ENCODE measurements around the gene NT5C2.
"Not testable (repeated sequence)": the region's sequence is repeated elsewhere in the genome, so short reads cannot be mapped to it uniquely, and the experiment has no call there.

NT5C2 gene

GRCh38 chr10:103072276-103072675 lies 120.8 kb downstream of the NT5C2 start:
- TF ChIP-seq SPI1 (IDR thresholded peaks at IDR 0.05; ENCODE audit: low read depth, low read length) (no peak), TAF1 (IDR thresholded peaks at IDR 0.05; ENCODE audit: low read depth, low read length) (no peak), PAX5 (IDR thresholded peaks at IDR 0.05; ENCODE audit: insufficient read depth, low read length, severe bottlenecking) (no peak), POU2F2 (IDR thresholded peaks at IDR 0.05; ENCODE audit: low read depth, low read length) (no peak), POLR2AphosphoS5 (IDR thresholded peaks at IDR 0.05; ENCODE audit: low read depth, low read length) (no peak), POLR2A (IDR thresholded peaks at IDR 0.05; ENCODE audit: low read depth, low read length) (no peak)
- no peak for FAIRE-seq
- no peak for DNase-seq (ENCODE audit: insufficient read length, low spot score)

GRCh38 chr10:103069453-103070331 lies 123.4 kb downstream of the NT5C2 start:
- DNase-seq (ENCODE audit: insufficient read length, low spot score) (no peak), FAIRE-seq (peak; percentile 96)
- TF ChIP-seq POLR2A (IDR thresholded peaks at IDR 0.05; ENCODE audit: low read depth, low read length) (no peak), POLR2AphosphoS5 (IDR thresholded peaks at IDR 0.05; ENCODE audit: low read depth, low read length) (no peak), SPI1 (IDR thresholded peaks at IDR 0.05; ENCODE audit: low read depth, low read length) (no peak), TAF1 (IDR thresholded peaks at IDR 0.05; ENCODE audit: low read depth, low read length) (no peak), POU2F2 (IDR thresholded peaks at IDR 0.05; ENCODE audit: low read depth, low read length) (no peak), PAX5 (IDR thresholded peaks at IDR 0.05; ENCODE audit: insufficient read depth, low read length, severe bottlenecking) (no peak)

GRCh38 chr10:103067956-103068355 lies 125.1 kb downstream of the NT5C2 start:
- DNase-seq (ENCODE audit: insufficient read length, low spot score) (no peak), FAIRE-seq (no peak)
- TF ChIP-seq POLR2A (IDR thresholded peaks at IDR 0.05; ENCODE audit: low read depth, low read length) (no peak), POU2F2 (IDR thresholded peaks at IDR 0.05; ENCODE audit: low read depth, low read length) (no peak), PAX5 (IDR thresholded peaks at IDR 0.05; ENCODE audit: insufficient read depth, low read length, severe bottlenecking) (no peak), TAF1 (IDR thresholded peaks at IDR 0.05; ENCODE audit: low read depth, low read length) (no peak), SPI1 (IDR thresholded peaks at IDR 0.05; ENCODE audit: low read depth, low read length) (no peak), POLR2AphosphoS5 (IDR thresholded peaks at IDR 0.05; ENCODE audit: low read depth, low read length) (no peak)

GRCh38 chr10:103067484-103067883 lies 125.6 kb downstream of the NT5C2 start:
- FAIRE-seq (peak; percentile 61), DNase-seq (ENCODE audit: insufficient read length, low spot score) (no peak)
- TF ChIP-seq POU2F2 (IDR thresholded peaks at IDR 0.05; ENCODE audit: low read depth, low read length) (no peak), SPI1 (IDR thresholded peaks at IDR 0.05; ENCODE audit: low read depth, low read length) (peak; percentile 74), TAF1 (IDR thresholded peaks at IDR 0.05; ENCODE audit: low read depth, low read length) (no peak), PAX5 (IDR thresholded peaks at IDR 0.05; ENCODE audit: insufficient read depth, low read length, severe bottlenecking) (no peak), POLR2A (IDR thresholded peaks at IDR 0.05; ENCODE audit: low read depth, low read length) (no peak), POLR2AphosphoS5 (IDR thresholded peaks at IDR 0.05; ENCODE audit: low read depth, low read length) (no peak)

GRCh38 chr10:103067099-103067477 lies 126.0 kb downstream of the NT5C2 start:
- not testable (repeated sequence) for DNase-seq (ENCODE audit: insufficient read length, low spot score); FAIRE-seq

GRCh38 chr10:103066141-103067098 lies 126.7 kb downstream of the NT5C2 start:
- no peak for FAIRE-seq

GRCh38 chr10:103064956-103065355 lies 128.1 kb downstream of the NT5C2 start:
- no peak for FAIRE-seq
- TF ChIP-seq POU2F2 (IDR thresholded peaks at IDR 0.05; ENCODE audit: low read depth, low read length) (no peak), SPI1 (IDR thresholded peaks at IDR 0.05; ENCODE audit: low read depth, low read length) (no peak), POLR2A (IDR thresholded peaks at IDR 0.05; ENCODE audit: low read depth, low read length) (no peak), POLR2AphosphoS5 (IDR thresholded peaks at IDR 0.05; ENCODE audit: low read depth, low read length) (no peak)
- DNase-seq (ENCODE audit: insufficient read length, low spot score), result no peak

More at GRCh38 chr10:103066141-103067098, 126.7 kb downstream of the NT5C2 start:
- no peak for TF ChIP-seq TAF1 (IDR thresholded peaks at IDR 0.05; ENCODE audit: low read depth, low read length)
- no peak for TF ChIP-seq POU2F2 (IDR thresholded peaks at IDR 0.05; ENCODE audit: low read depth, low read length)
- TF ChIP-seq POLR2A (IDR thresholded peaks at IDR 0.05; ENCODE audit: low read depth, low read length), result no peak
- TF ChIP-seq SPI1 (IDR thresholded peaks at IDR 0.05; ENCODE audit: low read depth, low read length), result no peak
- no peak for TF ChIP-seq PAX5 (IDR thresholded peaks at IDR 0.05; ENCODE audit: insufficient read depth, low read length, severe bottlenecking)
- no peak for TF ChIP-seq POLR2AphosphoS5 (IDR thresholded peaks at IDR 0.05; ENCODE audit: low read depth, low read length)
- DNase-seq (ENCODE audit: insufficient read length, low spot score), result no peak

GRCh38 chr10:103062854-103063590 lies 130.1 kb downstream of the NT5C2 start:
- FAIRE-seq (peak; percentile 40), DNase-seq (ENCODE audit: insufficient read length, low spot score) (no peak)
- no peak for TF ChIP-seq POU2F2 (IDR thresholded peaks at IDR 0.05; ENCODE audit: low read depth, low read length)

- TF ChIP-seq PAX5 (IDR thresholded peaks at IDR 0.05; ENCODE audit: insufficient read depth, low read length, severe bottlenecking) (no peak), POLR2AphosphoS5 (IDR thresholded peaks at IDR 0.05; ENCODE audit: low read depth, low read length) (no peak), POLR2A (IDR thresholded peaks at IDR 0.05; ENCODE audit: low read depth, low read length) (no peak), TAF1 (IDR thresholded peaks at IDR 0.05; ENCODE audit: low read depth, low read length) (no peak), SPI1 (IDR thresholded peaks at IDR 0.05; ENCODE audit: low read depth, low read length) (no peak), POU2F2 (IDR thresholded peaks at IDR 0.05; ENCODE audit: low read depth, low read length) (no peak)
- FAIRE-seq (no peak), DNase-seq (ENCODE audit: insufficient read length, low spot score) (no peak)
Observed at GRCh38 chr10:103060575-103060974, 132.5 kb downstream of the NT5C2 start.
